Astrocyte (in vitro differentiated cells and primary cell): Measurements from ENCODE around the gene MXD1. TPM values are rescaled to one million over a fixed set of nuclear protein-coding genes. Genes with fewer than 3 reads are reported as not detected.
A peak's percentile ranks its signal among the peaks of the same experiment; 100 is the strongest.
"Not testable (repeated sequence)": the region's sequence is repeated elsewhere in the genome, so short reads cannot be mapped to it uniquely, and the experiment has no call there.

Experiments
- DNase-seq: peaks from one replicate; pipeline ENCODE4 v3.0.0-alpha.2; 2010; ENCODE audit warnings: low read depth
- FAIRE-seq: peaks from 2 replicates; lab custom pipeline; 2011; peaks lifted over from hg19 to GRCh38; lab: Jason Lieb, UNC
- H2AFZ ChIP-seq: 2 replicates; pipeline ENCODE4 v1.6.0; 2012; ENCODE audit warnings: low read depth, low read length, inconsistent platforms
- H3K27ac ChIP-seq: 2 replicates; pipeline ENCODE4 v1.5.1; 2011; ENCODE audit warnings: low read depth, low read length, inconsistent platforms
- H3K27me3 ChIP-seq: 2 replicates; pipeline ENCODE4 v1.6.0; 2011; ENCODE audit warnings: low read length, inconsistent platforms; ENCODE audit not compliant: insufficient read depth
- H3K36me3 ChIP-seq: 2 replicates; pipeline ENCODE4 v1.5.1; 2011; ENCODE audit warnings: low read length, inconsistent platforms; ENCODE audit not compliant: insufficient read depth
- H3K4me1 ChIP-seq: 2 replicates; pipeline ENCODE4 v1.5.1; 2011; ENCODE audit warnings: low read length, inconsistent platforms; ENCODE audit not compliant: insufficient read depth
- H3K4me2 ChIP-seq: 2 replicates; pipeline ENCODE4 v1.6.0; 2012; ENCODE audit warnings: low read length, inconsistent platforms
- H3K4me3 ChIP-seq: 2 replicates; pipeline ENCODE4 v1.5.1; 2011; ENCODE audit warnings: low read depth, mild to moderate bottlenecking, low read length, inconsistent platforms; ENCODE audit not compliant: insufficient read depth
- H3K79me2 ChIP-seq: 2 replicates; pipeline ENCODE4 v1.6.0; 2012; ENCODE audit warnings: mild to moderate bottlenecking, low read length, inconsistent platforms; ENCODE audit not compliant: insufficient read depth
- H3K9ac ChIP-seq: 2 replicates; pipeline ENCODE4 v1.6.0; 2012; ENCODE audit warnings: mild to moderate bottlenecking, low read length, inconsistent platforms
- H3K9me3 ChIP-seq: 2 replicates; pipeline ENCODE4 v1.5.1; 2012; ENCODE audit warnings: low read depth, mild to moderate bottlenecking, low read length, inconsistent platforms; ENCODE audit not compliant: insufficient read depth
- H4K20me1 ChIP-seq: 2 replicates; pipeline ENCODE4 v1.6.0; 2012; ENCODE audit warnings: low read length, inconsistent platforms; ENCODE audit not compliant: insufficient read depth
- H3K27ac Mint-ChIP-seq: one replicate; pipeline ENCODE4 v1.8.0; 2021; ENCODE audit warnings: mild to moderate bottlenecking, mixed read lengths; ENCODE audit not compliant: unreplicated experiment
- H3K27me3 Mint-ChIP-seq: one replicate; pipeline ENCODE4 v1.8.0; 2021; ENCODE audit warnings: low read depth, mixed read lengths; ENCODE audit not compliant: unreplicated experiment
- H3K36me3 Mint-ChIP-seq: one replicate; pipeline ENCODE4 v1.8.0; 2021; ENCODE audit warnings: low read depth, mixed read lengths; ENCODE audit not compliant: unreplicated experiment
- H3K4me1 Mint-ChIP-seq: one replicate; pipeline ENCODE4 v1.8.0; 2021; ENCODE audit warnings: low read depth, mixed read lengths; ENCODE audit not compliant: unreplicated experiment
- H3K4me3 Mint-ChIP-seq: one replicate; pipeline ENCODE4 v1.8.0; 2021; ENCODE audit warnings: mild to moderate bottlenecking, moderate library complexity, mixed read lengths; ENCODE audit not compliant: unreplicated experiment
- H3K9me3 Mint-ChIP-seq: one replicate; pipeline ENCODE4 v1.8.0; 2021; ENCODE audit warnings: mild to moderate bottlenecking, mixed read lengths; ENCODE audit not compliant: unreplicated experiment
- CTCF ChIP-seq: IDR thresholded peaks from 2 replicates; pipeline ENCODE4 v1.5.1; 2011; ENCODE audit warnings: low read depth, mild to moderate bottlenecking, inconsistent platforms, low read length, moderate library complexity; ENCODE audit not compliant: insufficient read depth
- EZH2 ChIP-seq: IDR thresholded peaks from 2 replicates; pipeline ENCODE4 v1.6.1; 2012; ENCODE audit warnings: mild to moderate bottlenecking, low read length, inconsistent platforms; ENCODE audit not compliant: insufficient read depth
- total RNA-seq: library from RNA; stranded (reverse); gene quantifications from 2 replicates; pipeline ENCODE4 v1.2.1, GENCODE V29; 2021

The MXD1 gene
- total RNA-seq, 1 donor from 2014 or later = 29.2 TPM

GRCh38 chr2:69889302-69889701, 25.6 kb upstream of the MXD1 start:
- no peak overlapping the region for H3K27ac ChIP-seq
- FAIRE-seq (no peak), DNase-seq (no peak)
- no peak overlapping the region for H3K9ac ChIP-seq
- H3K9me3 Mint-ChIP-seq = peaks cover 9% of the 10 kb centered on the region
- peaks cover 3% of the 10 kb centered on the region for H3K4me1 ChIP-seq
- no peaks in the 10 kb centered on the region for H3K36me3 Mint-ChIP-seq
- H3K79me2 ChIP-seq = peaks cover 5% of the 10 kb centered on the region
- no peaks in the 10 kb centered on the region for H3K36me3 ChIP-seq
- H3K9me3 ChIP-seq = no peaks in the 10 kb centered on the region
- no peaks in the 10 kb centered on the region for H3K4me1 Mint-ChIP-seq
- H4K20me1 ChIP-seq = no peaks in the 10 kb centered on the region
- no peak overlapping the region for H3K27ac Mint-ChIP-seq
- H3K27me3 Mint-ChIP-seq = no peaks in the 10 kb centered on the region
- no peak for TF ChIP-seq EZH2
- no peak for TF ChIP-seq CTCF
- no peak overlapping the region for H3K4me3 Mint-ChIP-seq
- H2AFZ ChIP-seq = no peak overlapping the region
- H3K4me2 ChIP-seq = no peak overlapping the region
- no peaks in the 10 kb centered on the region for H3K27me3 ChIP-seq
- H3K4me3 ChIP-seq = no peak overlapping the region

- H3K79me2 ChIP-seq = peaks cover 21% of the 10 kb centered on the region
- Mint-ChIP-seq H3K9me3 (peaks cover 9% of the 10 kb centered on the region), H3K36me3 (no peaks in the 10 kb centered on the region), H3K27ac (no peak overlapping the region), H3K27me3 (no peaks in the 10 kb centered on the region), H3K4me3 (no peak overlapping the region), H3K4me1 (peaks cover 5% of the 10 kb centered on the region)
- no peak for TF ChIP-seq EZH2
- TF ChIP-seq CTCF = no peak
- no peak overlapping the region for H2AFZ ChIP-seq
- H3K9ac ChIP-seq = no peak overlapping the region
- peaks cover 7% of the 10 kb centered on the region for H3K4me1 ChIP-seq
- H3K36me3 ChIP-seq = no peaks in the 10 kb centered on the region
- no peak overlapping the region for H3K4me3 ChIP-seq
- H3K4me2 ChIP-seq = no peak overlapping the region
- no peak overlapping the region for H3K27ac ChIP-seq
- no peaks in the 10 kb centered on the region for H3K9me3 ChIP-seq
- H3K27me3 ChIP-seq = no peaks in the 10 kb centered on the region
- no peaks in the 10 kb centered on the region for H4K20me1 ChIP-seq
- no peak for FAIRE-seq
- no peak for DNase-seq
Measured at GRCh38 chr2:69890881-69891280, 24.0 kb upstream of the MXD1 start.

- FAIRE-seq, H4K20me1 ChIP-seq, H3K9ac ChIP-seq, H3K36me3 Mint-ChIP-seq, H3K27me3 Mint-ChIP-seq, H3K4me1 Mint-ChIP-seq, H3K4me1 ChIP-seq, H3K4me3 ChIP-seq, H3K27ac ChIP-seq, H3K27me3 ChIP-seq, H3K9me3 ChIP-seq, DNase-seq, H3K9me3 Mint-ChIP-seq: not testable (repeated sequence)
- H3K36me3 ChIP-seq = peaks cover 16% of the 10 kb centered on the region
- H3K79me2 ChIP-seq = peaks cover 24% of the 10 kb centered on the region
- peak overlapping the region; percentile 87 for H2AFZ ChIP-seq
- H3K4me2 ChIP-seq = peak overlapping the region; percentile 86
- Mint-ChIP-seq H3K4me3 (peak overlapping the region; percentile 100), H3K27ac (peak overlapping the region; percentile 99)
Measured at GRCh38 chr2:69892838-69893424, 22.0 kb upstream of the MXD1 start.
